Liver (tissue), 9 donors: ENCODE results near the gene SIRT7. TPM values are rescaled to one million over a fixed set of nuclear protein-coding genes. Genes with fewer than 3 reads are reported as not detected.

Experiments
- DNase-seq: peaks from one replicate; pipeline ENCODE4 v3.0.0-alpha.2; 2017; ENCODE audit warnings: low spot score
- H3K27ac ChIP-seq, 2 donors: one replicate each; pipeline ENCODE4 v1.7.0; 2013; ENCODE audit warnings: inconsistent platforms in 2 of 2, low read length in 2 of 2, control low read depth in 1 of 2, low read depth in 1 of 2, mild to moderate bottlenecking in 1 of 2
- H3K27me3 ChIP-seq, 4 donors: one replicate each; pipeline versions ENCODE4 v1.6.1 to v1.7.0; 2013; ENCODE audit warnings: low read length in 3 of 4, inconsistent platforms in 1 of 4, mild to moderate bottlenecking in 1 of 4, moderate library complexity in 1 of 4; ENCODE audit not compliant: control insufficient read depth in 4 of 4, insufficient read depth in 4 of 4
- H3K36me3 ChIP-seq, 4 donors: one replicate each; pipeline versions ENCODE4 v1.6.1 to v1.7.0; 2013; ENCODE audit warnings: low read length in 3 of 4, mild to moderate bottlenecking in 3 of 4, low read depth in 1 of 4, moderate library complexity in 1 of 4; ENCODE audit not compliant: control insufficient read depth in 4 of 4, insufficient read depth in 3 of 4
- H3K4me1 ChIP-seq, 4 donors: one replicate each; pipeline versions ENCODE4 v1.6.1 to v1.7.0; 2013; ENCODE audit warnings: low read length in 3 of 4, mild to moderate bottlenecking in 3 of 4, moderate library complexity in 1 of 4; ENCODE audit not compliant: control insufficient read depth in 4 of 4, insufficient read depth in 4 of 4
- H3K4me3 ChIP-seq, 3 donors: one replicate each; pipeline versions ENCODE4 v1.6.1 to v1.7.0; 2013; ENCODE audit warnings: low read length in 3 of 3, control low read depth in 1 of 3, low read depth in 1 of 3, mild to moderate bottlenecking in 1 of 3
- H3K9ac ChIP-seq, 2 donors: one replicate each; pipeline ENCODE4 v1.7.0; 2013; ENCODE audit warnings: low read length in 2 of 2, mild to moderate bottlenecking in 2 of 2, moderate library complexity in 2 of 2, control low read depth in 1 of 2, low read depth in 1 of 2
- H3K9me3 ChIP-seq, 4 donors: one replicate each; pipeline versions ENCODE4 v1.6.1 to v1.7.0; 2013; ENCODE audit warnings: low read length in 3 of 4; ENCODE audit not compliant: control insufficient read depth in 4 of 4
- CTCF ChIP-seq: fragments of 150-350 bp; IDR thresholded peaks from 2 replicates; pipeline ENCODE4 v1.5.1; 2017; ENCODE audit warnings: improper control_type of control experiment, low read depth, low read length; ENCODE audit not compliant: missing input control
- EGR1 ChIP-seq, 2 donors: IDR thresholded peaks; 2 replicates each; pipeline ENCODE4 v1.6.1; 2016 to 2018; ENCODE audit warnings: antibody characterized with exemption in 2 of 2, low read depth in 2 of 2
- FOXA1 ChIP-seq: IDR thresholded peaks from 2 replicates; pipeline ENCODE4 v1.6.1; 2016; ENCODE audit warnings: antibody characterized with exemption
- FOXA2 ChIP-seq: IDR thresholded peaks from 2 replicates; pipeline ENCODE4 v1.6.1; 2016; ENCODE audit warnings: antibody characterized with exemption
- GABPA ChIP-seq, 2 donors: IDR thresholded peaks in 1 of 2; conservative IDR thresholded peaks in 1 of 2; 2 replicates each; pipeline ENCODE4 v1.6.1; 2016; ENCODE audit warnings: antibody characterized with exemption in 2 of 2, mild to moderate bottlenecking in 1 of 2, moderate library complexity in 1 of 2
- HNF4A ChIP-seq, 2 donors: conservative IDR thresholded peaks; 2 replicates each; pipeline ENCODE4 v1.6.1; 2016; ENCODE audit warnings: antibody characterized with exemption in 2 of 2, mild to moderate bottlenecking in 2 of 2
- HNF4G ChIP-seq: IDR thresholded peaks from 2 replicates; pipeline ENCODE4 v1.6.1; 2016; ENCODE audit warnings: antibody characterized with exemption
- NR2F2 ChIP-seq: IDR thresholded peaks from 2 replicates; pipeline ENCODE4 v1.6.1; 2016; ENCODE audit warnings: antibody characterized with exemption
- RAD21 ChIP-seq, 2 donors: IDR thresholded peaks; 2 replicates each; pipeline ENCODE4 v1.6.1; 2016; ENCODE audit warnings: antibody characterized with exemption in 2 of 2, mild to moderate bottlenecking in 2 of 2
- REST ChIP-seq: IDR thresholded peaks from 2 replicates; pipeline ENCODE4 v1.6.1; 2016; ENCODE audit warnings: antibody characterized with exemption, mild to moderate bottlenecking
- RXRA ChIP-seq, 2 donors: IDR thresholded peaks; 2 replicates each; pipeline ENCODE4 v1.6.1; 2017 to 2018; ENCODE audit warnings: antibody characterized with exemption in 2 of 2, mild to moderate bottlenecking in 1 of 2
- SP1 ChIP-seq: IDR thresholded peaks from 2 replicates; pipeline ENCODE4 v1.6.1; 2018; ENCODE audit warnings: antibody characterized with exemption, mild to moderate bottlenecking
- TAF1 ChIP-seq: conservative IDR thresholded peaks from 2 replicates; pipeline ENCODE4 v1.6.1; 2016; ENCODE audit warnings: antibody characterized with exemption, mild to moderate bottlenecking
- YY1 ChIP-seq: IDR thresholded peaks from 2 replicates; pipeline ENCODE4 v1.6.1; 2016; ENCODE audit warnings: antibody characterized with exemption, mild to moderate bottlenecking
- ZBTB33 ChIP-seq: IDR thresholded peaks from 2 replicates; pipeline ENCODE4 v1.6.1; 2016; ENCODE audit warnings: antibody characterized with exemption
- WGBS: extraction: QIAGEN DNeasy Blood & Tissue Kit; methylation state at CpG from one replicate; pipeline ENCODE4 v1.1.7; 2013; 5-methylcytosine and 5-hydroxymethylcytosine counted together
- polyA plus RNA-seq, 2 donors: library from polyadenylated mRNA; stranded (reverse) in 1 of 2; unstranded in 1 of 2; fragments of 200-250 nt in 1 of 2; fragments of >200 nt in 1 of 2; fragmentation: Nextera tagmentation in 1 of 2; extraction: Ambion mirVana in 1 of 2; gene quantifications; one replicate each; pipeline versions ENCODE4 v1.2.1 to v1.2.3, GENCODE V29; 2013 to 2015
- total RNA-seq, 2 donors: library from RNA; depleted of rRNA; stranded (reverse); fragments of >200 nt; gene quantifications; one replicate each; pipeline ENCODE4 v1.2.3, GENCODE V29; 2014
- TF ChIP-seq, protein P1 (sequence below): IDR thresholded peaks from 2 replicates; pipeline ENCODE4 v1.6.1; 2016; ENCODE audit warnings: antibody characterized with exemption
- TF ChIP-seq, protein P2 (sequence below): IDR thresholded peaks from 2 replicates; pipeline ENCODE4 v1.6.1; 2016; ENCODE audit warnings: antibody characterized with exemption
- donor health status: healthy.
- donor health status: healthy.
- donor health status: healthy.
- donor health status: healthy.
- donor health status: healthy.

SIRT7 gene
- total and polyA plus RNA-seq, 4 donors: 7.1 to 16.5 (median 11.5) TPM

- no peaks in the 10 kb centered on the region for H3K27me3 ChIP-seq
- no peak overlapping the region for H3K27ac ChIP-seq
- TF ChIP-seq, protein P1, sequence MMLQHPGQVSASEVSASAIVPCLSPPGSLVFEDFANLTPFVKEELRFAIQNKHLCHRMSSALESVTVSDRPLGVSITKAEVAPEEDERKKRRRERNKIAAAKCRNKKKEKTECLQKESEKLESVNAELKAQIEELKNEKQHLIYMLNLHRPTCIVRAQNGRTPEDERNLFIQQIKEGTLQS: no peak
- no peak for TF ChIP-seq EGR1 (IDR thresholded peaks at IDR 0.05; ENCODE audit: low read depth in 2 of 2)
- no peak for TF ChIP-seq FOXA1
- TF ChIP-seq, protein P2, sequence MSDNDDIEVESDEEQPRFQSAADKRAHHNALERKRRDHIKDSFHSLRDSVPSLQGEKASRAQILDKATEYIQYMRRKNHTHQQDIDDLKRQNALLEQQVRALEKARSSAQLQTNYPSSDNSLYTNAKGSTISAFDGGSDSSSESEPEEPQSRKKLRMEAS: no peak
- no peak for TF ChIP-seq HNF4G
- no peak for TF ChIP-seq GABPA (IDR thresholded peaks at IDR 0.05 in 1 of 2, conservative IDR thresholded peaks at IDR 0.05 in 1 of 2)
- no peak for TF ChIP-seq HNF4A (conservative IDR thresholded peaks at IDR 0.05)
- no peak for TF ChIP-seq RXRA (IDR thresholded peaks at IDR 0.05)
- TF ChIP-seq REST: no peak
- TF ChIP-seq CTCF: no peak
- no peak for TF ChIP-seq NR2F2
- no peak for TF ChIP-seq ZBTB33
- no peak for TF ChIP-seq RAD21 (IDR thresholded peaks at IDR 0.05)
- TF ChIP-seq SP1: no peak
- no peak for TF ChIP-seq FOXA2
- no peak for TF ChIP-seq TAF1
- no peak for TF ChIP-seq YY1
- no peak overlapping the region for H3K9ac ChIP-seq
- H3K4me3 ChIP-seq: peak overlapping the region in 1 of 3 donors; percentile 32
- peaks cover 2 to 26% (median 15%) of the 10 kb centered on the region in 4 donors for H3K4me1 ChIP-seq
- peaks cover 3 to 45% (median 23%) of the 10 kb centered on the region in 4 donors for H3K36me3 ChIP-seq
- no peak for DNase-seq
- H3K9me3 ChIP-seq: no peaks in the 10 kb centered on the region
- WGBS: 25% methylated on average over 47 of the region's 47 CpGs
Measured at GRCh38 chr17:81902653-81903414, 15.1 kb downstream of the SIRT7 start.
